Neutrophil (primary cell): ENCODE measurements around the gene MRTFB.

Experiments used
- H3K27ac ChIP-seq: fragments of 200-600 bp; sonication (generic); 2 replicates; pipeline ENCODE4 v1.5.1; 2016; ENCODE audit warnings: mild to moderate bottlenecking, moderate library complexity
- H3K27me3 ChIP-seq: fragments of 200-600 bp; sonication (generic); 2 replicates; pipeline ENCODE4 v1.6.0; 2016; ENCODE audit warnings: mild to moderate bottlenecking
- H3K36me3 ChIP-seq: fragments of 200-600 bp; sonication (generic); 2 replicates; pipeline ENCODE4 v1.5.1; 2017
- H3K4me1 ChIP-seq, 2 experiments: fragments of 200-600 bp in 1 of 2; sonication (generic) in 1 of 2; 1 replicate in 1 of 2; 2 replicates in 1 of 2; pipeline versions ENCODE4 v1.5.1 to v1.6.1; 2013 to 2016; ENCODE audit warnings: low read depth in 1 of 2, low read length in 1 of 2, mild to moderate bottlenecking in 1 of 2, moderate library complexity in 1 of 2; ENCODE audit not compliant: control insufficient read depth in 1 of 2, insufficient read depth in 1 of 2
- H3K4me3 ChIP-seq, 2 experiments: fragments of 200-600 bp in 1 of 2; sonication (generic) in 1 of 2; 1 replicate in 1 of 2; 2 replicates in 1 of 2; pipeline ENCODE4 v1.5.1; 2013 to 2016; ENCODE audit warnings: low read depth in 1 of 2, low read length in 1 of 2, mild to moderate bottlenecking in 1 of 2, moderate library complexity in 1 of 2
- H3K9me3 ChIP-seq: fragments of 200-600 bp; sonication (generic); 2 replicates; pipeline ENCODE4 v1.5.1; 2016
- TF ChIP-seq, protein P1 (sequence below): fragments of 200-600 bp; sonication (generic); IDR thresholded peaks from 2 replicates; pipeline ENCODE4 v1.5.1; 2016; ENCODE audit warnings: antibody characterized with exemption

The MRTFB gene

DNA sequence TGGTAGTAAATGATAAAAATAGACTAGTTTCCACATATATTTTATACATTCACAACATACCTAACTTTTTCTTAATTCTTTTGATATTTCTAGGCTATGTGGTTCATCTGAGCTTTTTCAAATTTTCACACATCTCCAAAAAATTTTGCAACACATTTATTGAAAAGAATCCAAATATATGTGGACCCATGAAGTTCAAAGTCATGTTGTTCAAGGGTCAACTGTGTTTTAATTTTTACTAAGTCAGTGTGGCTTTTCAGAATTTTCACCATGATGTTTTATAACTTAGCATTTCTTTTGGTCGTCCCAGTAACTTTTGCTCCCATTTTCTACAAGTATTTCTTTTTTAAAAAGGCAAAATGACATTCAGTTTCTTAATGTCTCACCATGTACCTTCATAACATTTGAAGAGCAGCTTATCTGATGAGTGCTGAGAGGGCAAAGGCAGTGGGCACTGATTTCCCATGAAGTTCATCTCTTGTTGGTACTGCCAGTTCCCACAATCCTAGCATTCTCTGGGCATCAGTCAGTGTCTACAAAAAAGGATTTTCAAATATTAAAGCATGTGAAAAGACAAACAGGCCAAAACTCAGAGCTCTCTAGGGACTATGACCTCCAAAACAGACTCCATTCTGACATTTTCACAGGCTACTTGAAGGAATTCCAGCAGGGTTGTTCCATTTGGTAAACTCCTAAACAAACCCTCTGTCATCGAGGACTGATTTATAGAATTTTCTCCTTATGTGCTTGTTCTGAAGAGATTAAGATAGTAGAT lies 80.3 kb downstream of the MRTFB start:
- Histone ChIP-seq H3K4me3 (no peak overlapping the region), H3K27me3 (no peaks in the 10 kb centered on the region), H3K36me3 (no peaks in the 10 kb centered on the region), H3K9me3 (no peaks in the 10 kb centered on the region), H3K27ac (no peak overlapping the region), H3K4me1 (no peaks in the 10 kb centered on the region)
- TF ChIP-seq, protein P1, sequence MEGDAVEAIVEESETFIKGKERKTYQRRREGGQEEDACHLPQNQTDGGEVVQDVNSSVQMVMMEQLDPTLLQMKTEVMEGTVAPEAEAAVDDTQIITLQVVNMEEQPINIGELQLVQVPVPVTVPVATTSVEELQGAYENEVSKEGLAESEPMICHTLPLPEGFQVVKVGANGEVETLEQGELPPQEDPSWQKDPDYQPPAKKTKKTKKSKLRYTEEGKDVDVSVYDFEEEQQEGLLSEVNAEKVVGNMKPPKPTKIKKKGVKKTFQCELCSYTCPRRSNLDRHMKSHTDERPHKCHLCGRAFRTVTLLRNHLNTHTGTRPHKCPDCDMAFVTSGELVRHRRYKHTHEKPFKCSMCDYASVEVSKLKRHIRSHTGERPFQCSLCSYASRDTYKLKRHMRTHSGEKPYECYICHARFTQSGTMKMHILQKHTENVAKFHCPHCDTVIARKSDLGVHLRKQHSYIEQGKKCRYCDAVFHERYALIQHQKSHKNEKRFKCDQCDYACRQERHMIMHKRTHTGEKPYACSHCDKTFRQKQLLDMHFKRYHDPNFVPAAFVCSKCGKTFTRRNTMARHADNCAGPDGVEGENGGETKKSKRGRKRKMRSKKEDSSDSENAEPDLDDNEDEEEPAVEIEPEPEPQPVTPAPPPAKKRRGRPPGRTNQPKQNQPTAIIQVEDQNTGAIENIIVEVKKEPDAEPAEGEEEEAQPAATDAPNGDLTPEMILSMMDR: no peak

DNA sequence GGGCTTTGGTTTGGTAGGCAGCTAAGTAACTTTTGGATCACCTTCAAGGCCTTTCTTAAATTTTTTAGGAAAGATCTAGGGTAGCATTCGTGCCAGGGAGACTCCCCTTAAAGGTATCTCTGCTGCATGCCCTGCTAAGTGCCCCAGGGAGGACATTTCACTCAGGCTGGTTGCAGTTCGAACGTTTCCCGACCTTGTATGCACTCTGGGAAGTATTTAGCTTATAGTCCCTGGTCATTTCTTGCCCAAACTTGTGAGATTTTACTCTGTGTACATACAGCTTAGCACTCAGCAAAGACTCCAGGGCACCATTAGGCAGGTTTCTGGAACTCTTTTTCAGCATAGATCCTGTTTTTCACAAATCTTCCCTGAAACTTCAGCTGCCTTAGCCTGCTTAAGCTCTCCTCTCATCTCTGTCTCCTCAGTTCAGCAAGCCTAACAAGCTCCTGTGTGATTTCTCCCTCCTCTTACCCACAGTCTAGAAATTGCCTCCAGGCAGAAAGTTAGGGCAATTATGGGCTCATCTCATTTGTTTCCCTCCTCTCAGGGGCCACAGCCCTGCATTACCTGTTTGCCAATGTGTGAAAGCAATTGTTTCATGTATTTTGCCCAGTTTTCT lies 84.6 kb downstream of the MRTFB start:
- H3K36me3 ChIP-seq: no peaks in the 10 kb centered on the region
- H3K4me3 ChIP-seq: no peak overlapping the region
- H3K4me1 ChIP-seq: no peaks in the 10 kb centered on the region
- TF ChIP-seq, protein P1: no peak
- H3K27me3 ChIP-seq: no peaks in the 10 kb centered on the region
- H3K9me3 ChIP-seq: no peaks in the 10 kb centered on the region
- no peak overlapping the region for H3K27ac ChIP-seq

DNA sequence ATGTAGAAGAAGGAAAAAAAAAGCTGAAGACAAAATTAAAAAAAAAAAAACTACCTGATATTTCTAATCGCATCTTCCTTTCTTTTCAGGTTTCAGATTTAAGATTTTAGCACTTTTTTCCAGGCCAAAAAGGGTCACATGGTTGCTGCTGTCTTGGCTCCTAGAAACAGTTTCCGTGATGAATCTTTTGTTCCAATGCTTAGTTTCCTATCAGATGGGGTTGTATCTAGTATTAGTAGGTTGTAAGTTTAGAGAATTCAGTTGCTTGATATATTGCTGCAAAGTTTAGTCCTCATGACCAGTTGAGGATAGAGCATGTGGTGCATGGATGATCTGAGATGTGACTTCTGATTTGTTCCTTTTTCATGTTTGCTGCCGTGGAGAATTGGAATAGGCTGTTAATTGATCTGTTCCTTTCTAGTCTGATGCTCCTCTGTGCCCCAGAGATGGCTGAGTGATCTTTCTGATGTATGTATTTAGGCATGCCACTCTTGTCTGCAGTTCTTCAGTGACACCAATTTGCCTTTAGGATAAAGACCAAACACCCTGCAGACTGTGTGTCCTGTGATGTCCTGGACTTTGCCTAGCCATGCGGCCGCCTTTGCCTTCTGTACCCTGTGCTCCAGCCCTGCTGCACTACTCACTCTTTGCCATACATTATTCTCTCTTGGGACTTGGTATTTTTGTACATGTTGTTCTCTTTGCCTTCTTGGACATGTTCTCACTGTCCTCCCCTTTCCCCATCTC lies 94.0 kb downstream of the MRTFB start:
- H3K27me3 ChIP-seq: no peaks in the 10 kb centered on the region
- TF ChIP-seq, protein P1: no peak
- H3K27ac ChIP-seq: no peak overlapping the region
- H3K9me3 ChIP-seq: no peaks in the 10 kb centered on the region
- no peaks in the 10 kb centered on the region for H3K4me1 ChIP-seq
- H3K36me3 ChIP-seq: no peaks in the 10 kb centered on the region
- no peak overlapping the region for H3K4me3 ChIP-seq

DNA sequence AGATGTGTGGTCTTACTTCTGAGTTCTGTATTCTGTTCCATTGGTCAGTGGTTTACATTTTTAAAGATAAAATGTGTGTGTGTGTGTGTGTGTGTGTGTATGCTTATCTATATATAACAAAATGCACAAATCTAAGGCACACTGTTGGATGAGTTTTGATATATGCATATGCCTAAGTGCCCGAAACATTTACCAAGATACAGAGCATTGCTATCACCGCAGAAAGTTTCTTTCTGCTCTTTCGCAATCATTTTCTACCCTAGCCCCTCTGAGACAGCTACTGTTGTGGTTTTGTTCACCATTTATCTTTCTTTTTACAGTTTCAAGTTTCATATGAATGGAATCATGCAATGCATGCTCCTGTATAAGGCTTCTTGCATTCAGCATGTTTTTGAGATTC lies 97.0 kb downstream of the MRTFB start:
- no peak overlapping the region for H3K27ac ChIP-seq
- no peak overlapping the region for H3K4me3 ChIP-seq
- no peaks in the 10 kb centered on the region for H3K4me1 ChIP-seq
- TF ChIP-seq, protein P1: no peak
- H3K9me3 ChIP-seq: no peaks in the 10 kb centered on the region
- H3K36me3 ChIP-seq: no peaks in the 10 kb centered on the region
- H3K27me3 ChIP-seq: no peaks in the 10 kb centered on the region

DNA sequence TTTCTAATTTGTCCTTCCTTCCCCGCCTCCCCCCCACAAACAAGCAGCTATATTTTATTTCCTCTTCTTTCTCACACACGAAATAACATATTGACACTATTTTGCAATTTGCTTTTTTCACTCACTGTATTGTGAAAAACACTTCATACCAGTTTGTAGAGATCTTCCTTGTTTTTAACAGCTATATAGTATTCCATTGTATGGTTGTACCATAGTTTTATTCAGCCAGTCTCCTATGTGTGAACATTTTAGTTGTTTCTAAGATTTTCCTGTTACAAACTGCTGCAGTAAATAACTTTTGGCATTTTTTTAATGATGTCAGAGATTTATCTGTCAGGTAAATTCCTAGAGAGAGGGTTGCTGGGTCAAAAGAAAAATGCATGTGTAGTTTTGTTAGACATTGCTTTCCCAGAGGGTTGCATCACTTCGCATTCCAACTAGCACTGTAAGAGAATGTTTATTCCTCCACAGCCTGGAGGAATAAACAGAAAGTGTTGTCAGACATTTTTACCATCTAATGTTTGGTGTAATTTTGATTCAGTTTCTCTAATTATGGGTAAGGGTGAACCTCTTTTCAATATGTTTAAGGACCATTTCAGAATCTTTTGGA lies 101.2 kb downstream of the MRTFB start:
- Histone ChIP-seq H3K9me3 (no peaks in the 10 kb centered on the region), H3K27ac (no peak overlapping the region), H3K36me3 (no peaks in the 10 kb centered on the region), H3K4me1 (peaks cover 0 to 11% of the 10 kb centered on the region in 2 experiments), H3K27me3 (no peaks in the 10 kb centered on the region), H3K4me3 (no peak overlapping the region)
- TF ChIP-seq, protein P1: no peak
